Astrocyte of the spinal cord (primary cell): ENCODE data around the gene ATP8B4.

Experiments used
- DNase-seq: peaks from one replicate; pipeline ENCODE4 v3.0.0; 2011; ENCODE audit warnings: low read depth, low spot score
- H3K4me3 ChIP-seq: 2 replicates; pipeline ENCODE4 v1.5.1; 2011; ENCODE audit warnings: low read depth, mild to moderate bottlenecking, low read length, moderate library complexity
- CTCF ChIP-seq: IDR thresholded peaks from 2 replicates; pipeline ENCODE4 v1.5.1; 2012; ENCODE audit warnings: low read depth, mild to moderate bottlenecking, low read length, inconsistent platforms
- in situ Hi-C: cut with HindIII; loops from 2 replicates; pipeline ENCODE4 v1.10.0; 2017; ENCODE audit warnings: low sequenced_read_pairs

ATP8B4 gene

GRCh38 chr15:49906966-49907365, 212.1 kb downstream of the ATP8B4 start:
- H3K4me3 ChIP-seq, result no peak overlapping the region
- TF ChIP-seq CTCF, result no peak
- in situ Hi-C loops, result no loop called here
- DNase-seq, result peak; percentile 20

DNA sequence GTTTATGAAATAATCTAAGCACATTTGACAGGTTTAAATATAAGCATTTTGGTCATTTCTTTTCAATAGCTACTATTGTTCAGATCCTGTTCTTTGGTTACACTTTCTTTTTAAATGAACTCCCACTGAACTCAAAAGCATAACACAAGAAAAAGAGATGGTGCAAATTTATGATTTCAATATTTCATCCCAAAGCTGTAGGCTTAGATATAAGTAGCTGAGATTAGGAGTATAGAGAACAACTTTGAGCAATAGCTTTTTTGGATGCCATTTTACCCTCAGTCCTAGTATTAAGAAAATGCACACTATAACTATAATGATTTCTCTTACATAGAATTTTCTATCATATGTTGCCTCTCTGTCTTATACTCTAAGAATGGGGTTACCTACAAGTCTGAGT, 213.8 kb downstream of the ATP8B4 start:
- DNase-seq, result no peak
- in situ Hi-C loops, result no loop called here
- no peak overlapping the region for H3K4me3 ChIP-seq
- no peak for TF ChIP-seq CTCF

DNA sequence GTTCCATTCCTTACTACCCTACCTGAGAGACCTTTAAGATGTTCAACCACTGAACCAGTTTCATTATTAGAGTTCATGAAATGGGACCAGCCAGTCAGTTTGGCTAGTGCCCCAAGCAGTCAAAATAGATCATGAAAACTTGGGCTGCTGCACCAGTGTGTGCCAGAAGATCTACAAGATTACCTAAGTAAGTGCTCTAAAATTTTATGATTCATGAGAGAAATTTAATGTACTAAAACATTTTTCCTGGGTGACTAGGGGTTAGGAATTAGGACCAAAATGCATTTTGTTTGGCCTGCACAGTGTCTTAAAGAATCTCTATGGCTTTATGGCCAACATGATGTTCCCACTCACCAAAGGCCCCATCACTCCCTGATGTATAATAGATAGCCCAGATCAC, 214.7 kb downstream of the ATP8B4 start:
- no peak for DNase-seq

GRCh38 chr15:49902685-49903501, 216.1 kb downstream of the ATP8B4 start:
- no peak for TF ChIP-seq CTCF
- no peak overlapping the region for H3K4me3 ChIP-seq
- in situ Hi-C loops, result no loop called here
- peak; percentile 78 for DNase-seq

More for the DNA sequence above, 214.7 kb downstream of the ATP8B4 start:
- in situ Hi-C loops, result no loop called here
- no peak for TF ChIP-seq CTCF
- H3K4me3 ChIP-seq, result no peak overlapping the region

GRCh38 chr15:49901996-49902684, 216.9 kb downstream of the ATP8B4 start:
- TF ChIP-seq CTCF, result peak; percentile 41
- DNase-seq, result peak; percentile 65
- H3K4me3 ChIP-seq, result no peak overlapping the region
- in situ Hi-C loops, result no loop called here

GRCh38 chr15:49901321-49901720, 217.7 kb downstream of the ATP8B4 start:
- DNase-seq, result no peak
- H3K4me3 ChIP-seq, result no peak overlapping the region
- TF ChIP-seq CTCF, result no peak
- in situ Hi-C loops, result no loop called here
